NCI-H774 (cell line): Measurements from ENCODE around the gene SLC12A7.
A peak's percentile ranks its signal among the peaks of the same experiment; 100 is the strongest.

Experiments used
- DNase-seq: peaks from one replicate; lab custom pipeline; 2025; lab: John Stamatoyannopoulos, UW

SLC12A7 gene

DNA sequence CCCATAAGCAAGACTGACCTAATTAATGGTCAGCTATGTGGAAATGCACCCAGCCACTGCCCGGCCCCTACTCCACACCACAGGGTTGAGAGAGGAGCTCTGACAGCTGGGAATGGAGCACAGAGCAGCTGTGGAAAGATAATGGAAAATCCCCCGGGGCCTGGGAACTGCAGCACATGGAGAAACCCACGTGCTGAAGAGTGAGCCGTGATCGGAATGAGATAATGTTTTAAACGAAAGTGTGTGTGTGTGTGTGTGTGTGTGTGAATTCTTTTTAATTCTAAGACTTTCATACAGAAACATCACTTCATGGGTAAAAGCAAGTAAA lies 13.1 kb upstream of the SLC12A7 start:
- no peak for DNase-seq

DNA sequence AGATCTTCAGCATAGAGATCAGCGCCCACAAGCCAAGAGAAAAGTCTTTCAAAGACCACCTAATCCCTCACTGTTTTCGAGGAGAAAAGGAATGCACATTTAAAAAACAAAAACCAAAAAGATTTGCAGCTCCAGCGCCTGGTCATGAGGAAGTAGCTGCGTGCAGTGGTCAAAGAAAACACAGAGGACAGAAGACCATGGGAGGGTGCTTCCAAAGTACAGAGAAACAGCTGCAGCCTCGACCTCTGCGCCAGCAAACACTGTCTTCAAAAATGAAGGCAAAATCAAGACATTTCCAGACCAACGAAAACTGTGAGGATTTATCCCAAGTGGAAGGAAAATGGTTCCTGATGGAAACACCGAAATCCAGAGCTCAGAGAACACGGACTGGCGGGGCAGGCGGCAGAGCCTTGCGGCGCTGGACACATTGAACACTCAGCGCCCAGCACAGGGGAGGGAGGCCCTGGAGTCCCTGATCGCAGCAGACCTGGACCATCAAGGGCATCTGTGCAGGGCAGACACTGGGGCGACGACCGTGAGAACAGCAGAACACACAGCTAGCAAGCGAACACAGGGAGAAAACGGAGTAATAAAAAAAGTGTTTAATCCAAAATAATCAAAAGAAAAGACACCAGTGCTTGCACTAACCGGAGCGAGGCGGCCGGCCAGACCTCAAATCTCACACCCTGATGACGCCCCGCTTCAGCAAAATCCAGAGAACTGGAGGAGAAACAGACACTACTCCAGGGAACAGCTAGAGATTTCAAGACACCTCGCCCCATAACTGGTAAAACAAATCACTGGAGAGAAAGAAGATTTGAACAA lies 12.6 kb upstream of the SLC12A7 start:
- DNase-seq, result no peak

DNA sequence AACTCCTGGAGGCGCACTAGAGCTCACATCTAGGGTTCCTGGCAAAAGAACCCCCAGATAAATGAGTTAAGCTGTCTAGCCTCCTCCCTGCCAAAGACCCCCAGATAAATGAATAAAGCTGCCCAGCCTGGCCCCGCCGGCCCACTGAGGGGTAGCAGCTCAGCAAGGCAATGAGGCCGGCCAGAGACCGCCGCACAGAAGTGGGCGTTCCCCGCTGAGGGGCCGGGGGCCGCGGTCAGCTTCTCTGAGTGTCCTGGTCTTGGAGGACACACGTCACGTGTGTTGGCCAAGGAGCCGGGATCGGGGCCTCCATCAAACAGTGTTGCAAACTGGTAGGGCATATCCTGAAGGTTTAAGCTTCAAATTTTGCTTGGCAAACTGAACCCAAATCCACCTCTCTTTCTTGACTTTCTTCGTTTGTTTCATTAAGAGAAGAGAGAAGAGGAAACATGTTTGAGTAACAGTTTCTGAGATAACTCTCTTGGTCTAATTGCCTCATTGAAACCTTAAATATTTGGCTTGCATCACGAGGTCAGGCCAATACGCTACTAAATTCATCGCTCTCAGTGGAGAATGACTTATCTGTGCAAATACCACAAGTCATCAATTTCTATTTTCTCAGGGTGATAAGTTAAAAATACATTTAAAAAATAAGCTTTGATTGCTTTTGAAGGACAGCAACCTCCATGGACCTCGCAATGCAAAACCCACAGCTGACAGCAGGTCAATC lies 11.7 kb upstream of the SLC12A7 start:
- DNase-seq, result no peak

DNA sequence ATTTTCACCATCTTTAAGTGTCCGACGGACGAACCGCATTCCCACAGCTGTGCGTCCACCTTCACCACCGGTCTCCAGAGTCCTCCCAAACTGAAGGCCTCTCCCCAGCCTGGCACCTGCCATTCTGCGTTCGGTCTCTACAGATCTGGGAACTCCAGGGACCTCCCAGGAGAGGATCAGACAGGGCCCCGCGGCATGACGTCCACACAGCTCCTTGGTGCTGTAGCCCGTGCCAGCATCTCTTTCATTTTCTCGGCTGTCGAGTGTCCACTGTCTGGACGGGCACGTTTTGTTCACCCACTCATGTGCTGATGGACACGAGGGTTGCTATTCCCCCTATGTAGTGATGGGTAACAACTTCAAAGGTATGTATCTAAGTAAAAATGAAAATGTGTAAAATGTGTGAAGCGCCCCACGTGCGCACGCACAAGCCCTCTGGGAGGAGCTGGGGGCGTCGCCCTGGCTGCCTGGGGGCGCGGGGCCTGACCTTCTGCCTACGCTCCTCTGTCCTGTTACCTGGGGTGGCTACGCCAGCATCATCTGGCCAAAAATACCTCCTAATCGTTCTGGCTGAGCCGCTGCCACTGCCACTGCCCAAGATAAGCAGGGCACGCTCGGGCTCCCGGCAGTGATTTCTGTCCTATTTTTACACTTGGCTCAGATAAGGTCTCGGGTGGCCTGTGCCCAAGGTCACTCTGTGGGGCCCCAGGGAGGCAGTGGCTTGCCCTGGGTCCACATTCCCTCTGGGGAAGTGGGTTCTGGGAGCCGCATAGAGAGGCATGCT lies 10.8 kb upstream of the SLC12A7 start:
- no peak for DNase-seq

DNA sequence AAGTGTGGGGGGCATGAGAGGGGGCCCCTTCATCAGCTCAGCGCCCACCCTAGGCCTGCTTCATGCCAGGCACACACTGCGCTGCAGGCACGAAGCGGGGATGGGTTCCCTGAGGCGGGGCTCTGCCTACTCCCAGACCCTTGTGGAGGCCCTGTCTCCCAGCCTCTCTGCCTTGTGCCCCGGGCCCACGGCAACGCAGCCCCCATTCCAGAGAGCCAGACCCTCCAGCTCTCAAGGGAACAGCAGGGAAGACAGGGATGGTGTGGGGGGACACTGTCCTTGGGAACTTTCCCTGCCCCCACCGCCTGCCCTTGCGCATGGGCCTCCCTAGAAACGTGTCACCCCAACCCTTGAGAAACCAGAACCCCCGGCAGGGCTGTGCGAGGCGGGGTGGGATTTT lies 10.0 kb upstream of the SLC12A7 start:
- DNase-seq, result no peak

DNA sequence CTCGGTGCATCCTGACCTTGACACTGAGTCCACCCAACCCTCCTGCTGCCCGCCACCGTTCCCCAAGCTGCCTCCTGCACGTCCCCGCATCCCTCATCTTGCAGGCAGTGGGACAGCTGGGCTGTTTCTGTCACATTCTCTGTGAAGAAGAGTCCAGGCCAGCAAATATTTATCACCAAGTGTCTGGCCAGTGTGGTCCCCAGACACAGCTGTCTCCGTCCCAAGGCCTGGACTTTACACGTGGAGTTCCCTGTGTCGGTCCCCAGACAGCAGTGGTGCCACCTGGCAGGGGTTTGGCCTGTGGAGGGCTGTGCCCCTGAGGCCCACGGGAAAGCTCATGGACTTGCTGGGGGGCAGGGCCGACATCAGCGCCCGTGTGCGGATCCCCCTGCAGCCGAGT lies 9.2 kb upstream of the SLC12A7 start:
- no peak for DNase-seq

DNA sequence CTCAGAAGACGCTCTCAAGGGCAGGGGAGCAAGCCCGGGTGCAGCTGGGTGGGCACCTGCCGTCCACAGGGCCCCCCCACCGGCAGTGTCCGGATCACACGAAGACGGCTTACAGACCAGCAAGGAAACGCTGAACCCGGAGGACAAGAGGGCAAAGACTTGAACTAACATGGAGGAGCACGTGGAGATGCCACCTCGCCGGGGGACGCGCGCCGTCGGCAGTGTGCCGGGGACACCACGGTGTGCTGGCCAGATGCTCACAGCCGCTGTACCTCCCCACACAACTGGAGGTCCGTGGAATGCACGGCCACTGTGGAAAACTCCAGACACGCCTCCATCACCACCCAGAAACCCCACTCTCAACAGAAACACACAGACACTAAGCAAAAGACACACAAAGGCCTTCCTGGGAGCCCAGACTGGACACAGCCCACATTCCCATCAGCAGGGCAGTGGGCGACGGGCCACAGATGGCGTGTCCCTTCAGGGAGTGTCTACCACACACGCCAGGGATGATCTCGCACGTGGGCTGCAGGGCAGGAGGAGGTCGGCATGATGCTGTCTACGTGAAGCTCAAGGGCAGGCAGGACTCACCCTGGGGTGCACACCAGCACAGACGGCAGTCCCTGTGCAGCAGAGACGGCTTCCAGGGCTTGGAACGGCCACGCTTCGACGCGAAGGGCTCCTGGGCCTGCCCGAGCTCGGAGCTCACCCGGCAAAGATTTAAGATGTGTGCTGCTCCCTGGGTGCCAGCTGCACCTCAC lies 8.6 kb upstream of the SLC12A7 start:
- no peak for DNase-seq

DNA sequence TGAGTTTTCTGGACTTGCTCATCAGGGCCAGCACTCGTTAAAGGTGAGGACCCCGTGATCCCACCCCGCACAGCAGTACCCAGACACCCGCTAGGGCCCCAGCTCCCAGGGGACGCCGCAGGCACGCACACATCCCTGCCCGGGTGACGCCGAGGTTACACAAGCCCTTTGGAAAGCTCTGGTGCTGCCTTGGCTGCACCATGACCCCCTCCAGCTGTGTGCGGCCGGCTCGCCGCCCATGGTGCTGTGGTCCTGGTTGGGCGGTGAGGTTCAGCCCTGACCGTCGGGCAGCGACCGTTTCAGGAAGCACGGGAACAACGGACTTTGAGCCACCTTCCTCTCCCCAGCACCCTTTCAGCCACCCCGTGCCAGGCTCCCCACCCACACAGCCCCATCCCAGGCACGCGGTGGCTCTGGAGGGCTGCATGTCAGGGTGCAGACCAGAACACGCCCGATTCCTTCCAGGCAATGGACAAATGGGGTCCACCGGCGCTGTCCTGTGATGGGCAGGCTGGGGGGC lies 7.5 kb upstream of the SLC12A7 start:
- DNase-seq, result no peak

DNA sequence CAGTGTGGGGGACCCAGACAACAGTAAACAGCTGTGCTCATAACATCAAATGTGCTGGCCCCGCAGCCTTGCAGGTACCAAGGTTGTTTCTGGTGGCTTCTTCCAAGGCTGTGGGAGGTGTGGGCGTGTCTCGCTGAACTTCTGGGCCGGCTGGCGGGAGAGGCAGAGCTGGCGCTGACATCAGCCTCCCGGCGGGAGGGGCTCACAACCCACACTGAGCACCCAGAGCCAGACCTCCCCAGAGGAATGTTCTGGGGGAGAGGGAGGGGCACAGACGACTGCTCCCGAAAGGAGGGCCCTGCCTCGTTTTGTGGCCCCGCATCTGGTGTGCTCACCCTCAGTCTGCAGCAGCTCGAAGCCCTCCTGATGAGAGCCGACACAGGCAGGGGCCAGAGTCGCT lies 6.9 kb upstream of the SLC12A7 start:
- no peak for DNase-seq

DNA sequence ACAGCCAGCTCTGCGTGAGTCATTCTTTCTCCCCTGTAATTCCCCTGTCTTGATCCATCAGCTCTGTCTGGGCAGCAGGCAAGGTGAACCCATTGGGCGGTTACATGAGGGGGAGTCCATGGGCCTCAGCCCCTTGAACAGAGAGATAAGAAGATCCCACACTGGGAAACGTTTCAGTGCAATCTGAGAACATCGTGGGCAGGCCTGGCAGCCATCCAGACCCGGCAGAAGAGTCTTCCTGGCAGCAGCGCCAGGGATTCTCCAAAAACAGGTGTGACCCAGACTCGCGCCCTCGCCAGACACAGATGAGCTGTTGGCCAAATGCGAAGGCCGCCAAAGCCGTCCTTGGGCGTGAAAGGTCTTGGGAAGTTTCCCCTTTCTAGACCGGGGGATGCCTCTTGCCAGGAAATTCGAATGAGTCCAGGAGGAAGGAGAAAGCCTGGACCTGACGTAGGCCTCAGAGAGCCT lies 6.4 kb upstream of the SLC12A7 start:
- no peak for DNase-seq

DNA sequence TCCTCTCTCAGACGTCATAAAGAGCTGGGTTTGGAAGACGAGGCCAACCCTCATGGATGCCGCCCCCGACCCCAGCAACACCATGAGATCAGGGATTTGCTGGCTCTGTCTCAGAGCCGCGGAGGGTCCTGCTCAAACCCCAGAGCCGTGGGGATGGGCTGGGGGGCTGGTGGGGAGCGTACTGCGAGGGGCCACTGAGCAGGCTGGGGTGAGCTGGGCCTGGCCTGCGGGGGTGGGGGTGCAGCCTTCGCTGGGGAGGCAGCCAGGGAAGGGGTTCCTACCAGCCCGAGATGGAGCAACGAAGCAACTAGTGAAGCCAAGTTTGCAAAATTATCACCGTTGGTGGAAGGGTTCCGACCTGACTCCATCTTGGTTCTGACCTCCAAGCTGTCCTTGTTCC lies 5.1 kb upstream of the SLC12A7 start:
- no peak for DNase-seq

DNA sequence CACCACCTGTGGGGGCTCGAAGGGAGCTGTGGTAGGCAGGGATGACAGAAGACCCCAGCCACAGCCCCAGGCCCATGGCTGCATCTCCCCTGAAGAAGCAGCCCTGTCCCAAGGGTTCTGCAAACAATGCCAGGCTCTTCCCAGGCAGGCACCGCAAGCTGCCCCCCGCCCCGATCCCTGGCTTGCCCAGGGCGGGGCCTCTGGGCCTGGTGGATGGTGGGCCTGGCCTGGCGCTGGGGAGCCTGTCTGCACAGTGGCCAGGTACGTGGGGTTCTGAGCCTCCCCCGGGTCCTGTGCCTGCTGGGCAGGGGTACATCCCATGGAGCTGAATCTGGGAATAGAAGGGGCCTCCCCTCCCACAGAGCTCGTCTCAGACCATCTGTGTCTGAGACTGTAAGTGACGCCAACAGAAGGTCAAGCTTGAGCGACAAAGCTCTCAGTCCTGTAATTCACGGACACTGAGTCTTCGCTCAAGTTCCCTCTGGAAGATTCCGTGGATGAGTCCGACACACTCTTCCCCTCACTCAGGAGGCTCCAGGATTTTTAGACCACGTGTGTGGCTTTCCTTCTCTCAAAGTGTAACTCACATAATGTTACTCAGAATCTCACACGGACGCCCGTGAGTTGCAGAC lies 4.4 kb upstream of the SLC12A7 start:
- DNase-seq, result no peak

DNA sequence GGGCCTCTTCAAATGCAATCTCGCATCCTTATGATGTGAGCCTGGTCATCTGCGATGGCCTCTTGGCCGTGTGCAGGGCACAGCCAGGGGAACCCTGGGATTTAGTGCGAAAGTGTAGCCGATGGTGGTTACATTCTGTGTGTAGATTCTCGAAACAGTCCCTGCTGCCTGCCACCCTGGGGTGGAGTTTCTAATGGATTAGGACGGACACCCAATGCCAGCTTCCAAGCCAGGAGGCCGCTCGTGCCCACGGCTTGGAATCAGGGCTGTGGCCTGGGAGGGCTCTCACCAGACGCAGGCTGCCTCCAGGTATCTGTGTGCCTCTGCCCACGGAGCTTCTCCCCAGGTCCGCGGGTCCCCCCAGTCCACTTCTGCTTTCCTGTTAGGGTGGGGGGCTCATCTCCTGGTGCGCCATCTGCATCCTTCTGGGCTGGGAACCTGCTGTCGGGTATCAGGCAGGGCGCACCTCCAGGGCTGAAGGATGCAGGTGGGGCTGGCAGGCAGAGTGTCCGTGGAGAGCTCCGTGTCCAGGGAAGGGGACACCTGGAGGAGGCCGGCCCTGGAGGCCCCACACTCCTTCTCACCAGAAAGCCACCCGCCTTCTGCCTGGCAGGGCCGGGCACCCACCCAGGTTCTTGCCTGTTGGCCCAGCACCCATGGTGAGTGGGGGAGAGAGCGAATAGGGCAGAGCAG lies 3.4 kb upstream of the SLC12A7 start:
- no peak for DNase-seq

DNA sequence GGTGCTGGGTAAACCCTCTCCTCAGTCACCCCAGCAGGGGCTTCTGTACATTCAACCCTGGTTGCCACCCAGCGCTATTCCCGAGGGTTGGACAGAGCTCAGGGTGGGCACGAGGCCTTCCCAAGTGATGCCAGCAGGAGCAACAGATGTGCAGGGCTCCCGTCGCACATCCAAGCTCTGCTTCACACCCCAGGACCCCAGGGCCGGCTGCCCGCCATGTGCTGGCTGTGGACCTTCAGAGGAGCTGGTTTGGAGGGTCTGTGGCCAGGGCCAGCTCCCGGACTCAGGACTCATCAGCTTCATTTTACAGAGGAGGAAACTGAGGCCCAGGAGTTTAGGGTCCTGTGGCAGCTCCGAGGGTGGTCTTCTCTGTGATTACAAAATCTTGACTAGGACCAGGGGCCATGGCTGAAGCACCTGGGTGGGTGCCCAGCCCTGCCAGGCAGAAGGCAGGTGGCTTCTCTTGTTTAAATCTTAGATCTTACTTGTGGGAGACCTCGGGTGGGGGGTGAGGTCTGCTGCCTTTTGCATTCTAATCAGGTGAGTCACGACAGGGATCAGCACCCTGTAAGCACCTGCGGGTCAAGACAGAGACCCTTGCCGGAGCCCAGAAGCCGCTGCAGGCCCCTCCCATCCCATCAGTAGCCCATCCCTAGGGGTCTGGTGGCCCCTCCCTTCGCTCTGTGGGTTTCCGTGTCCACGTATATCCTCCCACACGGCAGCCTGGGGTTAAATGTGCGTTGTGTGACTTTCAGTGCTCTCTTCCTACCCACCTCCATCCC lies 2.1 kb upstream of the SLC12A7 start:
- DNase-seq, result no peak

DNA sequence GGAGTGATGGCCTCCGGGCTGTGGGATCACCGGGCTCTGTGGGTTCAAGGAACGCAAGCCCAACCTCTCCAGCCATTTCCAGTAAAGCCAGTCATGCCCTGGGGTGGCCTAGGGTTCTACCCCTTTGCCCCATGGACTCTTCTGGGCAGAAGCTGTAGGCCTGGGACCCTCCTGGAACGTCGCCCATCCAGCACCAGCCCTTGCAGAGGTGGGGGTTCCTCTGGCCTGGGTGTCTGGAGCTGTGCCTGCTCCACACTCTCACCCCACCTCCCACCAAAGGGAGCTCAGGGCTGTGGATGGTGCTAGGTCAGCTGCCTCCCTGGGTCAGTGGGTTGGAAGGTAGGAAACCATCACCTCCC lies 1.4 kb upstream of the SLC12A7 start:
- DNase-seq, result no peak

DNA sequence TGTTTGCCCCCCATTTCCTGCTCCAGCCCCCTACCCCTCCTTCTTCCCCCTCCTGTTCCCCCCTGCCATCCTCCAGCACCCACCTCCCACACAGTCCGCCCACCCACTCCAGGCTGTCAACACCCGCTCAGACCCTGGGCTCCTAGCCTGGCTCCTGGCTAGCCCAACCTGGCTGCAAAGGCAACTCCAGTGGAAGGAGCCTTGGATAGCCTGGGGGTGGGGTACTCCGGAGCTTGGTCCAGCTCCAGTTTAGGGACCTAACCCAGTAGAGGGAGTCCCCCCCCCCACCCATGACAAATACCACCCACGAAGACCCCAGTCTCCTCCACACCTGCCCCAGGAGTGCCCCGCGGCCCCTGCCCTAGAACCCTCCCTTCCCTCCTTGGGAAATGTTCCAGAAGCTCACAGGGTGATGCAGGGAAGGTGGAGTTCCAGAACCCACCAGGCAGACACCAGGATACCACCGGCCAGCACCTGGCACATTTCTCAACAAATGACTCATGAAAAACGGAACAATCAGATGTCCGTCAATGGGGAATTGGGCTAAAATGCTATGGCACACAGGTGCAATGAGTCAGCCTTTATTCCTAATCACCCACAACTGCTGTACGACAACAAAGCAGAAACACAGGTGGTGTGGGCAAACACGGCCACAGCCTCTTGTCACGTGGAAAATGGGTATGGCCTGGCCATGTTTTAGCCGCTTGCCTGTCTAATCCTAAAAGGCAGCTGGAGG lies 901 bp upstream of the SLC12A7 start:
- peak; percentile 95 for DNase-seq

DNA sequence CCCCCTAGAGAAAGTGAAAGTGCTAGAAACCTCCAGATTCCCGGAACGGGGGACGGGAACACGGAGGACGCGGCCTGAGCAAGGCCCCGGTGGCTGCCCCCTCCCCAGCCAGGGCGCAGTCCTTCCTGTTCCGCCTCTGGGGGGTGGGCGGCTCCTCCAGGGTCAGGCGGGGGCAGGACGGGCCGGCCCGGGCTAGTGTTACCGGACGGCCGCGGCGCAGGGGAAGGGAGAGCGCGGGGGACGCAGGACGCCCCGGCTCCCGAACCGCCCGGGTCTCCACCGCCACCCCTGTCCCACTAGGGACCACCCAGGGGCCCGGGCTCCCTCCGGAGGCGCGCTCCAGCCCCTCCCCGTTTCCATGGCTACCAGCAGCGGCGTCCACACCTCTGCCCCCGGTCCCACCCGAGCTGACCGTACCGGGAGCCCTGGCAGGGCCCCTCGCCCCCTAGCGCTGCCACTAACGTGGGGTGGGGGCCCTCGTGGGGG lies 579 bp downstream of the SLC12A7 start:
- peak; percentile 38 for DNase-seq

DNA sequence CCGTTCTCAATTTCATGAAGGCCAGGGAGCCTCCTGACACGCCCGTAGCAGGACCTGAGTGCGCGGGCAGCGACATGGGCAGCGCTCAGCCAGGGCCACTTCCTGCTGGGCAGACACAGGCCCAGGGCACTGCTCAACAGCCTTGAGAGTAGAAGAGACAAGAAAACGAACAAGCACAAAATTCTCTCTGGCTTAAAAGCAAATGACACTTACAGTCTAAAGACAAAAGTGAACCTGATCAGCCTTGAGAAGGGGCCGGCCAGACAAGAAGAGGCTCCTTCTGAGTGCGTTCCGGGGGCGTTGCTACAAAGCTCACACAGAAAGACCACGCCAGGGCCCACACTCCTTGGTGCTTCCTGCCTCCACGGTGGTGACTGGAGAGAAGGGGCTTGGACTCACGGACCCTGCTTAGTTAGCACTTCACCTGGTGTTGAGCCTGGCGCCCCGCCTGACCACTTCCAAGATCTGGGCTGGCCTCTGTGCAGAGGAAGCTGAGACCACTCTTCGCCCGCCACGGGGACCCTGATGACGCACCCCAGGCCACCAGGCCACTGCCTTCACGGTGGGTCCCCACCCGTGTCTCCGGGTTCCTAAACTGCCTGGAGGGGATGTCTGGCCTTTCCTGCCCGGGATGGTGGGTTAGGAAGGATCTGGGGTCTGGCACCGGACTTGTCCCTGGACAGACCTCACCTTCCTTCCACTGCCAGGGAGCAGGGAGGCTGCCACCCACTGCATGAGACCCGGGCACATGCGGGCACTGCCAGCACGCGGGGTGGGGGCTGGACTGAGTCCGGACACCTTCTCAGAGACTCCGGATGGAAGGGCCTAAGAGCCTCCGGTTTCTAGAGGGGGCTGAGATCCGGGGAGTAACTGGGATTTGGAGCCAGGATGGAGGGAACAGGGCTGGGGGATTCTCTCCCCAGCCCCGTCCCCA lies 1.3 kb downstream of the SLC12A7 start:
- no peak for DNase-seq
